CD4-positive, alpha-beta T cell (primary cell): Measurements from ENCODE around the gene FLRT2. TPM values are rescaled to one million over a fixed set of nuclear protein-coding genes. Genes with fewer than 3 reads are reported as not detected.

Experiments used
- ATAC-seq: fragments of 200-7000 bp; cut with Tn5 transposase; one replicate; pipeline ENCODE4 v1.10.0; 2022; ENCODE audit warnings: mild to moderate bottlenecking; ENCODE audit not compliant: poor library complexity
- CTCF ChIA-PET: fragments of 350-600 bp; sonication (Branson Sonifier 250); formaldehyde crosslinking; loops from one replicate; lab custom pipeline; 2021; ENCODE audit warnings: antibody characterized with exemption, inconsistent platforms; lab: Charles Lee
- POLR2A ChIA-PET: fragments of 350-600 bp; sonication (Branson Sonifier 250); formaldehyde crosslinking; loops from one replicate; lab custom pipeline; 2021; ENCODE audit warnings: antibody characterized with exemption, inconsistent platforms; lab: Charles Lee
- DNase-seq, 14 experiments: peaks; one replicate each; pipeline ENCODE4 v3.0.0-alpha.2; 2013 to 2020; ENCODE audit warnings: mixed read lengths in 2 of 14
- H3K27ac ChIP-seq, 2 donors: one replicate each; pipeline versions ENCODE4 v1.5.1 to v1.7.0; 2013; ENCODE audit warnings: low read length in 2 of 2, low read depth in 1 of 2, mild to moderate bottlenecking in 1 of 2
- H3K27me3 ChIP-seq, 2 experiments: 1 replicate in 1 of 2; 2 replicates in 1 of 2; pipeline versions ENCODE4 v1.6.1 to v1.7.0; 2013; ENCODE audit warnings: low read length in 2 of 2, control low read depth in 1 of 2, mild to moderate bottlenecking in 1 of 2, moderate library complexity in 1 of 2; ENCODE audit not compliant: insufficient read depth in 2 of 2, control insufficient read depth in 1 of 2
- H3K36me3 ChIP-seq: one replicate; pipeline ENCODE4 v1.6.1; 2013; ENCODE audit warnings: low read length, control low read depth; ENCODE audit not compliant: insufficient read depth
- H3K4me1 ChIP-seq: one replicate; pipeline ENCODE4 v1.6.1; 2013; ENCODE audit warnings: low read length, control low read depth; ENCODE audit not compliant: insufficient read depth
- H3K4me3 ChIP-seq: one replicate; pipeline ENCODE4 v1.5.1; 2013; ENCODE audit warnings: mild to moderate bottlenecking, low read length, moderate library complexity
- H3K9me3 ChIP-seq, 2 experiments: 1 replicate in 1 of 2; 2 replicates in 1 of 2; pipeline versions ENCODE4 v1.6.1 to v1.7.0; 2013; ENCODE audit warnings: low read length in 2 of 2, mild to moderate bottlenecking in 2 of 2, control low read depth in 1 of 2, moderate library complexity in 1 of 2; ENCODE audit not compliant: control insufficient read depth in 1 of 2, insufficient read depth in 1 of 2
- H3K27ac Mint-ChIP-seq: one replicate; pipeline ENCODE4 v1.8.0; 2020; ENCODE audit warnings: mixed read lengths
- H3K27me3 Mint-ChIP-seq: one replicate; pipeline ENCODE4 v1.8.0; 2021; ENCODE audit warnings: mixed read lengths
- H3K36me3 Mint-ChIP-seq: one replicate; pipeline ENCODE4 v1.8.0; 2021; ENCODE audit warnings: low read depth, mixed read lengths
- H3K4me1 Mint-ChIP-seq: one replicate; pipeline ENCODE4 v1.8.0; 2021; ENCODE audit warnings: low read depth, mixed read lengths
- H3K4me3 Mint-ChIP-seq: one replicate; pipeline ENCODE4 v1.8.0; 2020; ENCODE audit warnings: mild to moderate bottlenecking, mixed read lengths
- H3K9me3 Mint-ChIP-seq: one replicate; pipeline ENCODE4 v1.8.0; 2020; ENCODE audit warnings: mixed read lengths
- intact Hi-C, 2 experiments: fragments of 100-400 bp; cut with DNase I in 1 of 2; cut with micrococcal nuclease in 1 of 2; formaldehyde crosslinking; loops; one replicate each; pipeline versions ENCODE4 v1.15.1 to v1.9.0; 2023 to 2025; cut with DNase I, micrococcal nuclease
- total RNA-seq, 174 experiments: library from RNA in 2 of 174; stranded (reverse) in 2 of 174; gene quantifications; one replicate each; pipeline ENCODE4 v1.2.3 and lab custom pipeline; 2021 to 2026
- TF ChIP-seq, protein P1 (sequence below): fragments of 200-600 bp; IDR thresholded peaks from one replicate; pipeline ENCODE4 v1.8.0; 2022; ENCODE audit warnings: antibody characterized with exemption, mild to moderate bottlenecking

FLRT2 gene
- total RNA-seq, 2 experiments from 2014 or later = not detected

DNA sequence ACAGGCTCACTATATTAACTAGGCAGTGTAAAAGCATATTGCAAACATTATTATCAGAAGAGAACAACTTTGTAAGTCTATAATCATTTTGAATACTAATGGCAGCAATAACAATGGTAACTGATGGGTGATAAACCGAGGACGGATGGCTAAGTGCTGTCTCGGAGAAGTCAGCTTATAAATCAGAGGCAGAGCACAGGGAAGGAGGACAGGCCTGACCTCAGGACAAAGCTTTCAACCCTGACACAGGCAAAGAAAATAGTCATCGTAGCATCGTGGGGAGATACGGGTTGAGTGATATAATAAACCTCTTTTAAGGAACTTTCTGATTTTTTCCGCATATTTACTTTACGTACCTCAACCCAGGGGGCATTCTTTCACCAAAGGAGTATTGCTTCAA, 48.4 kb downstream of the FLRT2 start:
- H3K4me1 Mint-ChIP-seq = no peaks in the 10 kb centered on the region
- intact Hi-C loops = no loop called here
- H3K27me3 Mint-ChIP-seq = no peaks in the 10 kb centered on the region
- Histone ChIP-seq H3K36me3 (no peaks in the 10 kb centered on the region), H3K27me3 (no peaks in the 10 kb centered on the region), H3K27ac (no peak overlapping the region), H3K4me1 (no peaks in the 10 kb centered on the region), H3K4me3 (no peak overlapping the region), H3K9me3 (no peaks in the 10 kb centered on the region)
- ChIA-PET CTCF (interaction anchor here (1.0 kb wide), 1 partner anchor 9 kb away, joined by 4 read pairs; no protein-coding TSS in a partner anchor), POLR2A (no interaction called here)
- ATAC-seq (no peak), DNase-seq (no peak)
- no peak overlapping the region for H3K27ac Mint-ChIP-seq
- TF ChIP-seq, protein P1, sequence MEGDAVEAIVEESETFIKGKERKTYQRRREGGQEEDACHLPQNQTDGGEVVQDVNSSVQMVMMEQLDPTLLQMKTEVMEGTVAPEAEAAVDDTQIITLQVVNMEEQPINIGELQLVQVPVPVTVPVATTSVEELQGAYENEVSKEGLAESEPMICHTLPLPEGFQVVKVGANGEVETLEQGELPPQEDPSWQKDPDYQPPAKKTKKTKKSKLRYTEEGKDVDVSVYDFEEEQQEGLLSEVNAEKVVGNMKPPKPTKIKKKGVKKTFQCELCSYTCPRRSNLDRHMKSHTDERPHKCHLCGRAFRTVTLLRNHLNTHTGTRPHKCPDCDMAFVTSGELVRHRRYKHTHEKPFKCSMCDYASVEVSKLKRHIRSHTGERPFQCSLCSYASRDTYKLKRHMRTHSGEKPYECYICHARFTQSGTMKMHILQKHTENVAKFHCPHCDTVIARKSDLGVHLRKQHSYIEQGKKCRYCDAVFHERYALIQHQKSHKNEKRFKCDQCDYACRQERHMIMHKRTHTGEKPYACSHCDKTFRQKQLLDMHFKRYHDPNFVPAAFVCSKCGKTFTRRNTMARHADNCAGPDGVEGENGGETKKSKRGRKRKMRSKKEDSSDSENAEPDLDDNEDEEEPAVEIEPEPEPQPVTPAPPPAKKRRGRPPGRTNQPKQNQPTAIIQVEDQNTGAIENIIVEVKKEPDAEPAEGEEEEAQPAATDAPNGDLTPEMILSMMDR = no peak
- H3K36me3 Mint-ChIP-seq = no peaks in the 10 kb centered on the region
- H3K9me3 Mint-ChIP-seq = no peaks in the 10 kb centered on the region
- H3K4me3 Mint-ChIP-seq = no peak overlapping the region

DNA sequence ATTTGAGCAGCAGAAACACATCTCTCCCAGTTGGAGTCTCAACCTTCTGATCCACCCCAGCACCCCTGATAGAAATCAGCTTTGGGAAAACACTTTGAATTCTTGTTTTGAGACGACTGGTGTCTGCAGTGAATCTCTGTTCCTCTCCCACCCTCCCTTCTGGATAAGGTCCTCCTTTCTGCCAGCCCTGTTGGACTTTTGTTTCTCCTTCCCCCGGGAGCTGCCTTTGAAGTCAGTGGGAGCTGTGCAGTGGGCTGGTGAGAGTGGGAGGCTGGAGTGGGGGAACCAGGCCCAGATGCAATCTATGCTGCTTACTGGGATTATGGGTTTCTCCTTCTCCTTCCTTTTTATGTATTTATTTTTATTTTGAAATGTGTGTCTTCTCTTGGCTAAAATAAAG, 49.0 kb downstream of the FLRT2 start:
- DNase-seq (no peak), ATAC-seq (no peak)
- Mint-ChIP-seq H3K36me3 (no peaks in the 10 kb centered on the region), H3K4me3 (no peak overlapping the region), H3K27ac (no peak overlapping the region), H3K27me3 (no peaks in the 10 kb centered on the region), H3K4me1 (no peaks in the 10 kb centered on the region), H3K9me3 (no peaks in the 10 kb centered on the region)
- Histone ChIP-seq H3K4me3 (no peak overlapping the region), H3K36me3 (no peaks in the 10 kb centered on the region), H3K27ac (no peak overlapping the region), H3K27me3 (no peaks in the 10 kb centered on the region), H3K4me1 (no peaks in the 10 kb centered on the region), H3K9me3 (no peaks in the 10 kb centered on the region)
- TF ChIP-seq, protein P1 = no peak
- CTCF ChIA-PET = no interaction called here
- POLR2A ChIA-PET = no interaction called here
- intact Hi-C loops = no loop called here

DNA sequence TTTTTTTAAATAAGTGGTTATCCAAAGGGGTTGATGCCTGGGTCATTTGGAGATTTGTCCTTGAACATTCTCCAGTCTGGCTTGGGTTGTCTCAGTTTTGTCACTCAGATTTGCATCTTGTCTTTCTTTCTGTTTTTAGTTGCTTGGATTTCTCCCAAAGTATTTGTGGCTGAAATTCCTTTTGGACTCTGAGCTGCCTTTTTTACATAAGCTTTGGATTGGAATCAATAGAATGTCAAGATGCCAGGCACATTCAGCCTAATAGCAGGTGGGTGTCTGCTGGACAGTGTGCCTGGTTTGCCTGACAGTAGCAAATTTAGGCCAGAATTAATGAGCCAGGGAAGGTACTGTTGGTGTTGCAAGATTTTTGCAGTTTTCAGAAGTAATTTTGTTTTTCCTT, 50.0 kb downstream of the FLRT2 start:
- H3K4me1 Mint-ChIP-seq = no peaks in the 10 kb centered on the region
- no peak overlapping the region for H3K27ac Mint-ChIP-seq
- Histone ChIP-seq H3K27me3 (no peaks in the 10 kb centered on the region), H3K27ac (no peak overlapping the region), H3K4me1 (no peaks in the 10 kb centered on the region), H3K4me3 (no peak overlapping the region), H3K36me3 (no peaks in the 10 kb centered on the region), H3K9me3 (no peaks in the 10 kb centered on the region)
- ATAC-seq (no peak), DNase-seq (no peak)
- no peak overlapping the region for H3K4me3 Mint-ChIP-seq
- CTCF ChIA-PET = no interaction called here
- POLR2A ChIA-PET = no interaction called here
- no peaks in the 10 kb centered on the region for H3K27me3 Mint-ChIP-seq
- no peaks in the 10 kb centered on the region for H3K9me3 Mint-ChIP-seq
- no peaks in the 10 kb centered on the region for H3K36me3 Mint-ChIP-seq
- TF ChIP-seq, protein P1 = no peak
- intact Hi-C loops = no loop called here
